RWPE2 (cell line): Measurements from ENCODE around the gene RNF145.

ENCODE experiments used
- ATAC-seq: fragments of 200-7000 bp; cut with Tn5 transposase; 3 replicates; pipeline ENCODE4 v1.9.1; 2021; ENCODE audit warnings: low read depth
- DNase-seq: peaks from one replicate; pipeline ENCODE4 v3.0.0-alpha.2; 2020; ENCODE audit warnings: low spot score
- H3K27ac ChIP-seq: fragments of 450-650 bp; 2 replicates; pipeline ENCODE4 v1.5.1; 2017; ENCODE audit warnings: mild to moderate bottlenecking; ENCODE audit not compliant: poor library complexity, severe bottlenecking
- H3K27me3 ChIP-seq: fragments of 250-450 bp; sonication (Bioruptor Pico); 2 replicates; pipeline ENCODE4 v1.5.1; 2021; ENCODE audit warnings: mild to moderate bottlenecking, moderate library complexity; ENCODE audit not compliant: insufficient read depth, poor library complexity, severe bottlenecking
- H3K36me3 ChIP-seq: fragments of 250-450 bp; sonication (Bioruptor Pico); 2 replicates; pipeline ENCODE4 v1.5.1; 2020; ENCODE audit warnings: low read depth, mild to moderate bottlenecking, moderate library complexity
- H3K4me1 ChIP-seq: fragments of 250-450 bp; sonication (Bioruptor Pico); 2 replicates; pipeline ENCODE4 v1.5.1; 2021; ENCODE audit warnings: mild to moderate bottlenecking, moderate library complexity; ENCODE audit not compliant: insufficient read depth, poor library complexity, severe bottlenecking
- H3K4me3 ChIP-seq: fragments of 250-450 bp; sonication (Bioruptor Pico); 2 replicates; pipeline ENCODE4 v1.5.1; 2021; ENCODE audit warnings: mild to moderate bottlenecking, moderate library complexity; ENCODE audit not compliant: severe bottlenecking
- H3K9me3 ChIP-seq: fragments of 250-450 bp; sonication (Bioruptor Pico); 2 replicates; pipeline ENCODE4 v1.5.1; 2021; ENCODE audit warnings: mild to moderate bottlenecking, moderate library complexity; ENCODE audit not compliant: severe bottlenecking
- CTCF ChIP-seq: fragments of 450-650 bp; IDR thresholded peaks from one replicate; pipeline ENCODE4 v1.5.1; 2017; ENCODE audit warnings: mild to moderate bottlenecking, moderate library complexity; ENCODE audit not compliant: poor library complexity, severe bottlenecking

The RNF145 gene

GRCh38 chr5:159133041-159133741 is 76.2 kb downstream of the RNF145 start:
- peak; percentile 70 for ATAC-seq
- peak; percentile 99 for TF ChIP-seq CTCF

GRCh38 chr5:159132429-159133040 is 76.8 kb downstream of the RNF145 start:
- no peak overlapping the region for H3K27ac ChIP-seq
- peaks cover 5% of the 10 kb centered on the region for H3K4me1 ChIP-seq
- no peaks in the 10 kb centered on the region for H3K36me3 ChIP-seq
- DNase-seq (no peak), ATAC-seq (no peak)
- TF ChIP-seq CTCF, result no peak
- H3K9me3 ChIP-seq, result no peaks in the 10 kb centered on the region
- H3K27me3 ChIP-seq, result peaks cover 20% of the 10 kb centered on the region
- no peak overlapping the region for H3K4me3 ChIP-seq

More at GRCh38 chr5:159133041-159133741, 76.2 kb downstream of the RNF145 start:
- Histone ChIP-seq H3K4me1 (peaks cover 5% of the 10 kb centered on the region), H3K27ac (no peak overlapping the region), H3K36me3 (no peaks in the 10 kb centered on the region), H3K4me3 (no peak overlapping the region), H3K27me3 (peaks cover 20% of the 10 kb centered on the region), H3K9me3 (no peaks in the 10 kb centered on the region)
- no peak for DNase-seq

GRCh38 chr5:159131951-159132350 is 77.4 kb downstream of the RNF145 start:
- Histone ChIP-seq H3K27me3 (peaks cover 20% of the 10 kb centered on the region), H3K27ac (no peak overlapping the region), H3K36me3 (no peaks in the 10 kb centered on the region), H3K4me1 (peaks cover 5% of the 10 kb centered on the region), H3K9me3 (no peaks in the 10 kb centered on the region), H3K4me3 (no peak overlapping the region)
- ATAC-seq (no peak), DNase-seq (no peak)
- no peak for TF ChIP-seq CTCF

GRCh38 chr5:159130871-159131270 is 78.5 kb downstream of the RNF145 start:
- peaks cover 4% of the 10 kb centered on the region for H3K4me1 ChIP-seq
- no peak overlapping the region for H3K4me3 ChIP-seq
- H3K9me3 ChIP-seq, result peaks cover under 1% of the 10 kb centered on the region
- H3K27ac ChIP-seq, result no peak overlapping the region
- ATAC-seq (no peak), DNase-seq (no peak)
- no peak for TF ChIP-seq CTCF
- peaks cover 26% of the 10 kb centered on the region for H3K27me3 ChIP-seq
- H3K36me3 ChIP-seq, result no peaks in the 10 kb centered on the region

GRCh38 chr5:159128070-159128541 is 81.2 kb downstream of the RNF145 start:
- no peak overlapping the region for H3K27ac ChIP-seq
- DNase-seq, result no peak
- peaks cover 37% of the 10 kb centered on the region for H3K27me3 ChIP-seq
- H3K4me3 ChIP-seq, result no peak overlapping the region
- no peak for TF ChIP-seq CTCF
- no peaks in the 10 kb centered on the region for H3K36me3 ChIP-seq
- no peaks in the 10 kb centered on the region for H3K4me1 ChIP-seq
- ATAC-seq, result no peak
- peaks cover 2% of the 10 kb centered on the region for H3K9me3 ChIP-seq
